OCI-LY7 (cell line): Measurements from ENCODE around the gene FBXO44.

ENCODE experiments used
- CTCF ChIP-seq: fragments of 200-600 bp; sonication (generic); conservative IDR thresholded peaks from 2 replicates; pipeline ENCODE4 v1.5.1; 2014; ENCODE audit warnings: mild to moderate bottlenecking, antibody characterized with exemption, low read length, moderate library complexity, mixed read lengths
- EZH2phosphoT487 ChIP-seq: fragments of 200-600 bp; sonication (generic); IDR thresholded peaks from 2 replicates; pipeline ENCODE4 v1.6.1; 2018; ENCODE audit warnings: low read depth, borderline replicate concordance, mild to moderate bottlenecking, mixed run types, antibody characterized with exemption, low read length, moderate library complexity, mixed read lengths

- TF ChIP-seq EZH2phosphoT487 (no peak), CTCF (no peak)
Observed at GRCh38 chr1:11628767-11629166, 25.9 kb upstream of the FBXO44 start.
